Adrenal gland (tissue), 5 donors: ENCODE measurements around the gene RGS17.
"Not testable (repeated sequence)": the region's sequence is repeated elsewhere in the genome, so short reads cannot be mapped to it uniquely, and the experiment has no call there.

Experiments used
- CTCF ChIP-seq, 6 experiments: fragments of 450-650 bp in 4 of 6; fragments of 200-600 bp in 2 of 6; sonication (generic) in 1 of 6; IDR thresholded peaks; 1 replicate in 5 of 6; 2 replicates in 1 of 6; pipeline versions ENCODE4 v1.5.1 to v1.8.0; 2016 to 2021; ENCODE audit warnings: antibody characterized with exemption in 6 of 6, mild to moderate bottlenecking in 2 of 6, moderate library complexity in 1 of 6
- POLR2A ChIP-seq, 2 donors: fragments of 450-650 bp; IDR thresholded peaks; one replicate each; pipeline ENCODE4 v1.6.1; 2017; ENCODE audit warnings: antibody characterized with exemption in 2 of 2, mild to moderate bottlenecking in 2 of 2, moderate library complexity in 1 of 2
- donor health status: DM: no; HTN: no; CAD: no.

GRCh38 chr6:153000790-153001189 lies 130.3 kb downstream of the RGS17 start:
- not testable (repeated sequence) for TF ChIP-seq CTCF, POLR2A (IDR thresholded peaks at IDR 0.05)
